Trophoblast cell (in vitro differentiated cells and primary cell): Measurements from ENCODE around the gene FUNDC2.

Source experiments
- DNase-seq, 2 donors: peaks; one replicate each; pipeline ENCODE4 v3.0.0-alpha.2; 2016
- H2AFZ ChIP-seq: 2 replicates; pipeline ENCODE4 v1.6.1; 2013; ENCODE audit warnings: low read length, moderate library complexity, mild to moderate bottlenecking; ENCODE audit not compliant: insufficient read depth, poor library complexity
- H2AK5ac ChIP-seq: 2 replicates; pipeline ENCODE4 v1.6.1; 2013; ENCODE audit warnings: mild to moderate bottlenecking, low read length
- H2BK120ac ChIP-seq: 2 replicates; pipeline ENCODE4 v1.6.1; 2013; ENCODE audit warnings: low read length, mild to moderate bottlenecking, moderate library complexity; ENCODE audit not compliant: insufficient read depth, poor library complexity
- H2BK12ac ChIP-seq: 2 replicates; pipeline ENCODE4 v1.6.1; 2013; ENCODE audit warnings: mild to moderate bottlenecking, low read length, moderate library complexity
- H2BK5ac ChIP-seq: 2 replicates; pipeline ENCODE4 v1.6.1; 2013; ENCODE audit warnings: low read length, low read depth, moderate library complexity, mild to moderate bottlenecking; ENCODE audit not compliant: poor library complexity
- H3K14ac ChIP-seq: 2 replicates; pipeline ENCODE4 v1.6.1; 2013; ENCODE audit warnings: mild to moderate bottlenecking, low read length
- H3K18ac ChIP-seq: 2 replicates; pipeline ENCODE4 v1.6.1; 2013; ENCODE audit warnings: mild to moderate bottlenecking, low read length
- H3K23ac ChIP-seq: 2 replicates; pipeline ENCODE4 v1.6.1; 2013; ENCODE audit warnings: low read length
- H3K27ac ChIP-seq: 2 replicates; pipeline ENCODE4 v1.5.1; 2013; ENCODE audit warnings: low read depth, mild to moderate bottlenecking, inconsistent platforms, low read length, moderate library complexity
- H3K27me3 ChIP-seq: 2 replicates; pipeline ENCODE4 v1.6.1; 2013; ENCODE audit warnings: inconsistent platforms, mild to moderate bottlenecking, low read length, moderate library complexity; ENCODE audit not compliant: insufficient read depth
- H3K36me3 ChIP-seq, 2 experiments: 1 replicate in 1 of 2; 2 replicates in 1 of 2; pipeline ENCODE4 v1.6.1; 2013; ENCODE audit warnings: low read length in 2 of 2, mild to moderate bottlenecking in 2 of 2, moderate library complexity in 1 of 2; ENCODE audit not compliant: insufficient read depth in 2 of 2, control insufficient read depth in 1 of 2
- H3K4ac ChIP-seq: 2 replicates; pipeline ENCODE4 v1.6.1; 2013; ENCODE audit warnings: low read depth, mild to moderate bottlenecking, low read length, moderate library complexity
- H3K4me1 ChIP-seq, 2 experiments: 1 replicate in 1 of 2; 2 replicates in 1 of 2; pipeline ENCODE4 v1.6.1; 2013; ENCODE audit warnings: low read length in 2 of 2, mild to moderate bottlenecking in 2 of 2, moderate library complexity in 1 of 2; ENCODE audit not compliant: insufficient read depth in 2 of 2, control insufficient read depth in 1 of 2
- H3K4me2 ChIP-seq: 2 replicates; pipeline ENCODE4 v1.6.1; 2013; ENCODE audit warnings: inconsistent platforms, mild to moderate bottlenecking, low read length, moderate library complexity
- H3K4me3 ChIP-seq: 2 replicates; pipeline ENCODE4 v1.5.1; 2013; ENCODE audit warnings: mild to moderate bottlenecking, low read depth, low read length, inconsistent platforms
- H3K79me1 ChIP-seq: one replicate; pipeline ENCODE4 v1.6.1; 2013; ENCODE audit warnings: low read length
- H3K79me2 ChIP-seq: 2 replicates; pipeline ENCODE4 v1.6.1; 2013; ENCODE audit warnings: low read length, mild to moderate bottlenecking; ENCODE audit not compliant: control insufficient read depth, insufficient read depth, poor library complexity
- H3K9ac ChIP-seq: 2 replicates; pipeline ENCODE4 v1.6.1; 2013; ENCODE audit warnings: mild to moderate bottlenecking, low read length
- H3K9me3 ChIP-seq: 2 replicates; pipeline ENCODE4 v1.6.1; 2013; ENCODE audit warnings: low read depth, mild to moderate bottlenecking, control low read depth, inconsistent platforms, low read length; ENCODE audit not compliant: insufficient read depth
- H4K12ac ChIP-seq: 2 replicates; pipeline ENCODE4 v1.6.1; 2013; ENCODE audit warnings: low read depth, mild to moderate bottlenecking, low read length, moderate library complexity
- H4K8ac ChIP-seq: 2 replicates; pipeline ENCODE4 v1.6.1; 2013; ENCODE audit warnings: low read depth, mild to moderate bottlenecking, low read length, moderate library complexity
- H4K91ac ChIP-seq: one replicate; pipeline ENCODE4 v1.6.1; 2013; ENCODE audit warnings: low read depth, mild to moderate bottlenecking, low read length, moderate library complexity
- WGBS: extraction: QIAGEN DNeasy Blood & Tissue Kit; methylation state at CpG from one replicate; pipeline ENCODE4 v1.1.7; 2013; ENCODE audit warnings: missing lambda C conversion rate; ENCODE audit not compliant: insufficient read length, insufficient coverage; ENCODE audit errors: extremely low coverage; 5-methylcytosine and 5-hydroxymethylcytosine counted together

FUNDC2 gene

DNA sequence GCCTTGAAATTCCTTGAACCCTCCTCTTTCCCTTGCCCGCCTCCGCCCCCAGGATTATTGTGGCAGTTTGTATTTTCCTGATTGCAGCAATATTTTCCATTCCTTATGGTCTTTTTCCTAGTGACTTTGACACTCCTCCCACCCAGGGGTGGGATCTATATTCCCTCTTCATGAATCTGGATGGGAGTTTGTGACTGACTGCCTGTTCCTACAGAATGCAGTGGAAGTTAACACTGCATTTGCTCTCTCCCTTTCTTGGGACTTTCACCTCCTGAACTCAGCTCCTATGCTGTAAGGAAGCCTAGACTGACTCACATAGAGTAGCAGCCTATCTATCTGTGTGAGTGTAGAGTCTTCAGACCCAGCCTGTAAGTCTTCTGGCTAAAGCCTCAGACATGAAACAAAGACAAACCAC, 2.2 kb downstream of the FUNDC2 start:
- no peak overlapping the region for H4K8ac ChIP-seq
- no peak overlapping the region for H4K91ac ChIP-seq
- WGBS = no CpG with 5 or more reads among the region's 2 CpGs
- H3K4me1 ChIP-seq = no peaks in the 10 kb centered on the region
- no peak overlapping the region for H2AK5ac ChIP-seq
- no peaks in the 10 kb centered on the region for H3K27me3 ChIP-seq
- no peak overlapping the region for H3K4me2 ChIP-seq
- no peak overlapping the region for H2BK5ac ChIP-seq
- H3K79me1 ChIP-seq = peaks cover 5% of the 10 kb centered on the region
- no peak overlapping the region for H3K4me3 ChIP-seq
- no peak overlapping the region for H2AFZ ChIP-seq
- H3K79me2 ChIP-seq = peaks cover 5% of the 10 kb centered on the region
- H3K14ac ChIP-seq = no peak overlapping the region
- no peak overlapping the region for H2BK12ac ChIP-seq
- no peak overlapping the region for H2BK120ac ChIP-seq
- H3K36me3 ChIP-seq = no peaks in the 10 kb centered on the region
- H3K18ac ChIP-seq = no peak overlapping the region
- H3K27ac ChIP-seq = no peak overlapping the region
- H3K4ac ChIP-seq = no peak overlapping the region
- H3K9ac ChIP-seq = no peak overlapping the region
- DNase-seq = no peak
- no peaks in the 10 kb centered on the region for H3K9me3 ChIP-seq
- H4K12ac ChIP-seq = no peak overlapping the region
- H3K23ac ChIP-seq = no peak overlapping the region

DNA sequence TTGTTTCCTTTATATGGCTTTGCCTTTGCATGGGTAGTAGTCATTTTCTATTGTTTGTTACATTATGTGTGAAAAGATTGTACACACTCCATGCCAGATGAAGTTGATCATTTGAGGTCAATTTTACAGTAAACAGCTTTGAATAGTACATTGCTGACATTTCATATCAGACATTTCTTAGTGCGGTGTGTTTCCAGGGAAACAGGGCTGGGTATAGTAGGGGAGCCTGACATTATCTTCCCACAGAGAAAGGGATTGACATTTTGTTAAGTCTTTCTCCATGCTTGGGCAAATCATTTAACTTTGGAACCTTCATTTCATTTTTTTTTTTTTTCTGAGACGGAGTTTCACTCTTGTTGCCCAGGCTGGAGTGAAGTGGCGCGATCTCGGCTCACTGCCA, 5.0 kb downstream of the FUNDC2 start:
- H3K4me3 ChIP-seq = no peak overlapping the region
- H3K79me1 ChIP-seq = peaks cover 5% of the 10 kb centered on the region
- no peaks in the 10 kb centered on the region for H3K4me1 ChIP-seq
- H3K79me2 ChIP-seq = peaks cover 5% of the 10 kb centered on the region
- no peaks in the 10 kb centered on the region for H3K9me3 ChIP-seq
- no peak overlapping the region for H2BK5ac ChIP-seq
- H3K18ac ChIP-seq = no peak overlapping the region
- H4K12ac ChIP-seq = no peak overlapping the region
- no peak overlapping the region for H3K27ac ChIP-seq
- H2BK120ac ChIP-seq = no peak overlapping the region
- no peaks in the 10 kb centered on the region for H3K27me3 ChIP-seq
- no peak overlapping the region for H2BK12ac ChIP-seq
- no peak overlapping the region for H3K4ac ChIP-seq
- no peak overlapping the region for H2AFZ ChIP-seq
- DNase-seq = no peak
- H3K36me3 ChIP-seq = no peaks in the 10 kb centered on the region
- H3K9ac ChIP-seq = no peak overlapping the region
- H4K8ac ChIP-seq = no peak overlapping the region
- no peak overlapping the region for H3K14ac ChIP-seq
- H3K4me2 ChIP-seq = no peak overlapping the region
- H3K23ac ChIP-seq = no peak overlapping the region
- no peak overlapping the region for H2AK5ac ChIP-seq
- H4K91ac ChIP-seq = no peak overlapping the region
- WGBS = no CpG with 5 or more reads among the region's 5 CpGs

DNA sequence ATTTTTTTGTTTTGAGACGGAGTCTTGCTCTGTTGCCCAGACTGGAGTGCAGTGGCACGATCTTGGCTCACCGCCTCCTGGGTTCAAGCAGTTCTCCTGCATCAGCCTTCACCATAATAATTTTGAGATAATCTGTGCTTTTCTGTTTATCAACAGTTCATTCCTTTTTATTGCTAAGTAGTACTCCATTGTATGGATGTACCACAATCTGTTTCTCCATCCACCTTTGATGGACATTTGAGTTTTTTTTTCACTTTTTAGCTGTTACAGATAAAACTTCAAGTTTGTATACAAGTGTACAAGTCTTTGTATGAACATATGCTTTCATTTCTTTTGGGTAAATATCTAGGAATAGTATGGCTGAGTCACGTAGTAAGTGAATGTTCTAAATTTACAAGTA, 9.0 kb downstream of the FUNDC2 start:
- Histone ChIP-seq H2BK5ac (no peak overlapping the region), H3K18ac (no peak overlapping the region), H2BK12ac (no peak overlapping the region), H3K14ac (no peak overlapping the region), H3K4me3 (no peak overlapping the region), H2AK5ac (no peak overlapping the region), H3K4me2 (no peak overlapping the region), H3K9ac (no peak overlapping the region), H2BK120ac (no peak overlapping the region), H4K91ac (no peak overlapping the region), H4K12ac (no peak overlapping the region), H3K4me1 (no peaks in the 10 kb centered on the region), H3K27me3 (no peaks in the 10 kb centered on the region), H3K27ac (no peak overlapping the region), H3K4ac (no peak overlapping the region), H3K23ac (no peak overlapping the region), H3K79me1 (no peaks in the 10 kb centered on the region), H3K79me2 (no peaks in the 10 kb centered on the region), H4K8ac (no peak overlapping the region), H2AFZ (no peak overlapping the region), H3K36me3 (no peaks in the 10 kb centered on the region), H3K9me3 (no peaks in the 10 kb centered on the region)
- no peak for DNase-seq
- WGBS = no CpG with 5 or more reads among the region's 4 CpGs

DNA sequence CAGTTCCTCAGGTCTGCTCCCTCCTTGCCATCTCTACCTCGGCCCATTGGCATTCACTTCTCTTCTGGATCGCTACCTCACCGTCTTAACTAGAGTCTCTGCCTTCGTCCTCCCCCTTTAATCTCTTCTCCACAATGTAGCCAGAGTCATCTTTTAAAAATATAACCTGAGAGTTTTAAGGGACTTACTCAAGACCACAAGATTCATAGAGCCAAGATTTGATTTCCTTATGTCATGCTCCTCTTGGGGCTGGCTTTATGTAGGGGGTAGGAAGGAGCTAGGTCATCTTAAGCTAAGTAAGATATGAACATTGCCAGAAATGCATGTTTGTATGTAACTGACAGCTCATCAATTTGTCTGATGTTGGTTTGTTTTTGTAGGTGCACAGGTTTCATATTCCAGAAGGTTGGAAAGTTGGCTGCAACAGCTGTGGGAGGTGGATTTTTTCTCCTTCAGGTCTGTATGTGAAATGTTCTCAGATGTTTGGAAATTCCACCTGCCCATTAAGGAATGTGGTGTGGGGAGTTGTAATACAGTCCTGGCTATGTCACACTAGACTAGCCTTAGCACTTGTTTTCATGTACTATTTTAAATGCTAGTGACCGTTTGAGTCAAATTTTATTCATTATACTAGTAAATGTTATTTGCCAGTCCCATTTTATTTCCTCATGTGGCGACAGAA, 19.6 kb downstream of the FUNDC2 start:
- Histone ChIP-seq H2AFZ (no peak overlapping the region), H3K36me3 (peaks cover 2 to 4% of the 10 kb centered on the region in 2 experiments), H2BK5ac (no peak overlapping the region), H2BK12ac (no peak overlapping the region), H4K12ac (no peak overlapping the region), H4K8ac (no peak overlapping the region), H3K27me3 (no peaks in the 10 kb centered on the region), H4K91ac (no peak overlapping the region), H3K23ac (no peak overlapping the region), H3K79me1 (no peaks in the 10 kb centered on the region), H3K18ac (no peak overlapping the region), H3K79me2 (no peaks in the 10 kb centered on the region), H3K14ac (no peak overlapping the region), H3K4me2 (no peak overlapping the region), H3K9ac (no peak overlapping the region), H3K9me3 (no peaks in the 10 kb centered on the region), H2AK5ac (no peak overlapping the region), H3K4me3 (no peak overlapping the region), H2BK120ac (no peak overlapping the region), H3K4me1 (no peaks in the 10 kb centered on the region), H3K27ac (no peak overlapping the region), H3K4ac (no peak overlapping the region)
- no CpG with 5 or more reads among the region's 6 CpGs for WGBS
- no peak for DNase-seq
